Fibroblast of villous mesenchyme (primary cell): ENCODE results near the gene DEDD. TPM values are rescaled to one million over a fixed set of nuclear protein-coding genes. Genes with fewer than 3 reads are reported as not detected.

Experiments used
- DNase-seq: peaks from one replicate; pipeline ENCODE4 v3.0.0-alpha.2; 2010; ENCODE audit warnings: low read depth
- H3K4me3 ChIP-seq: 2 replicates; pipeline ENCODE4 v1.5.1; 2011; ENCODE audit warnings: low read depth, mild to moderate bottlenecking, low read length
- CTCF ChIP-seq: IDR thresholded peaks from 2 replicates; pipeline ENCODE4 v1.5.1; 2012; ENCODE audit warnings: low read depth, mild to moderate bottlenecking, low read length; ENCODE audit not compliant: insufficient read depth
- total RNA-seq: library from RNA; depleted of rRNA; stranded (reverse); fragments of >200 nt; gene quantifications from 2 replicates; pipeline ENCODE4 v1.2.3, GENCODE V29; 2012

Gene DEDD
- total RNA-seq, 1 donor, result 27.6 TPM

GRCh38 chr1:161082996-161083747, 49.3 kb downstream of the DEDD start:
- H3K4me3 ChIP-seq, result no peak overlapping the region
- DNase-seq, result peak; percentile 97
- TF ChIP-seq CTCF, result no peak

GRCh38 chr1:161082483-161082882, 50.0 kb downstream of the DEDD start:
- no peak for DNase-seq

GRCh38 chr1:161081519-161081918, 50.9 kb downstream of the DEDD start:
- no peak for DNase-seq
- no peak overlapping the region for H3K4me3 ChIP-seq
- no peak for TF ChIP-seq CTCF

More at GRCh38 chr1:161082483-161082882, 50.0 kb downstream of the DEDD start:
- TF ChIP-seq CTCF, result no peak
- H3K4me3 ChIP-seq, result no peak overlapping the region

GRCh38 chr1:161080441-161081405, 51.7 kb downstream of the DEDD start:
- no peak overlapping the region for H3K4me3 ChIP-seq
- TF ChIP-seq CTCF, result no peak
- peak; percentile 48 for DNase-seq

- DNase-seq, result no peak
- no peak overlapping the region for H3K4me3 ChIP-seq
- no peak for TF ChIP-seq CTCF
These were observed 52.9 kb downstream of the DEDD start for GRCh38 chr1:161079436-161080110.

GRCh38 chr1:161077426-161077825, 55.0 kb downstream of the DEDD start:
- no peak for TF ChIP-seq CTCF
- H3K4me3 ChIP-seq, result no peak overlapping the region
- no peak for DNase-seq
